K562 (cell line): ENCODE results near the gene SLC7A4. TPM values are rescaled to one million over a fixed set of nuclear protein-coding genes. Genes with fewer than 3 reads are reported as not detected.

ENCODE experiments used
- CTBP1 ChIP-seq: fragments of 450-650 bp; IDR thresholded peaks from 2 replicates; pipeline ENCODE4 v1.6.1; 2016; ENCODE audit warnings: borderline replicate concordance
- FOS ChIP-seq: IDR thresholded peaks from 3 replicates; pipeline ENCODE4 v1.6.1; 2011; ENCODE audit not compliant: insufficient read length; ENCODE audit errors: extremely low read depth
- FOSL1 ChIP-seq: fragments of 200-800 bp; sonication (Bioruptor generic); conservative IDR thresholded peaks from 2 replicates; pipeline ENCODE4 v1.6.1; 2016; ENCODE audit warnings: missing genetic modification characterization, missing compliant biosample characterization
- NR3C1 ChIP-seq: sonication (generic); formaldehyde crosslinking; IDR thresholded peaks from 2 replicates; pipeline ENCODE4 v1.8.1; 2022; ENCODE audit warnings: missing genetic modification reagents
- SPI1 ChIP-seq: IDR thresholded peaks from 2 replicates; pipeline ENCODE4 v1.6.1; 2011; ENCODE audit warnings: low read depth, low read length, control low read depth, borderline replicate concordance
- ZBTB7A ChIP-seq: IDR thresholded peaks from 2 replicates; pipeline ENCODE4 v1.6.1; 2011; ENCODE audit warnings: low read depth, mild to moderate bottlenecking, low read length, moderate library complexity, borderline replicate concordance; ENCODE audit not compliant: control insufficient read depth
- polyA plus RNA-seq, 8 experiments: library from polyadenylated mRNA; depleted of rRNA in 4 of 8; stranded (reverse) in 5 of 8; unstranded in 3 of 8; fragments of >200 nt; fragmentation: Nextera tagmentation in 2 of 8; fragmentation: Illumina TruSeq in 1 of 8; extraction: Ambion mirVana in 2 of 8; extraction: Trizol in 1 of 8; gene quantifications; 2 replicates each; pipeline versions ENCODE4 v1.2.1 to v1.2.3, GENCODE V29; 2011 to 2014; ENCODE audit warnings: inconsistent platforms in 1 of 8, missing spikeins in 1 of 8
- total RNA-seq, 7 experiments: library from RNA; depleted of rRNA in 6 of 7; stranded (reverse); fragments of >200 nt in 6 of 7; fragmentation: Illumina TruSeq in 2 of 7; extraction: Trizol in 2 of 7; gene quantifications; 2 replicates each; pipeline versions ENCODE4 v1.2.1 to v1.2.3, GENCODE V29; 2011 to 2021; ENCODE audit warnings: low replicate concordance in 1 of 7
- TF ChIP-seq, protein P1 (sequence below), 2 experiments: fragments of 450-650 bp; IDR thresholded peaks; 2 replicates each; pipeline ENCODE4 v1.6.1; 2016; ENCODE audit warnings: mild to moderate bottlenecking in 2 of 2, borderline replicate concordance in 1 of 2, low read depth in 1 of 2, moderate library complexity in 1 of 2
- TF ChIP-seq, protein P2 (sequence below): sonication (generic); formaldehyde crosslinking; IDR thresholded peaks from 2 replicates; pipeline ENCODE4 v1.8.0; 2022; ENCODE audit warnings: mild to moderate bottlenecking, missing genetic modification reagents
- TF ChIP-seq, protein P3 (sequence below), 2 experiments: fragments of 450-650 bp; conservative IDR thresholded peaks; 2 replicates each; pipeline ENCODE4 v1.6.1; 2017; ENCODE audit warnings: mild to moderate bottlenecking in 2 of 2, moderate library complexity in 2 of 2

Gene SLC7A4
- total and polyA plus RNA-seq, 9 of the 15 experiments (the other 6 are each of a cell fraction or from before 2014, with no cell fraction given), result not detected

- TF ChIP-seq, protein P1, sequence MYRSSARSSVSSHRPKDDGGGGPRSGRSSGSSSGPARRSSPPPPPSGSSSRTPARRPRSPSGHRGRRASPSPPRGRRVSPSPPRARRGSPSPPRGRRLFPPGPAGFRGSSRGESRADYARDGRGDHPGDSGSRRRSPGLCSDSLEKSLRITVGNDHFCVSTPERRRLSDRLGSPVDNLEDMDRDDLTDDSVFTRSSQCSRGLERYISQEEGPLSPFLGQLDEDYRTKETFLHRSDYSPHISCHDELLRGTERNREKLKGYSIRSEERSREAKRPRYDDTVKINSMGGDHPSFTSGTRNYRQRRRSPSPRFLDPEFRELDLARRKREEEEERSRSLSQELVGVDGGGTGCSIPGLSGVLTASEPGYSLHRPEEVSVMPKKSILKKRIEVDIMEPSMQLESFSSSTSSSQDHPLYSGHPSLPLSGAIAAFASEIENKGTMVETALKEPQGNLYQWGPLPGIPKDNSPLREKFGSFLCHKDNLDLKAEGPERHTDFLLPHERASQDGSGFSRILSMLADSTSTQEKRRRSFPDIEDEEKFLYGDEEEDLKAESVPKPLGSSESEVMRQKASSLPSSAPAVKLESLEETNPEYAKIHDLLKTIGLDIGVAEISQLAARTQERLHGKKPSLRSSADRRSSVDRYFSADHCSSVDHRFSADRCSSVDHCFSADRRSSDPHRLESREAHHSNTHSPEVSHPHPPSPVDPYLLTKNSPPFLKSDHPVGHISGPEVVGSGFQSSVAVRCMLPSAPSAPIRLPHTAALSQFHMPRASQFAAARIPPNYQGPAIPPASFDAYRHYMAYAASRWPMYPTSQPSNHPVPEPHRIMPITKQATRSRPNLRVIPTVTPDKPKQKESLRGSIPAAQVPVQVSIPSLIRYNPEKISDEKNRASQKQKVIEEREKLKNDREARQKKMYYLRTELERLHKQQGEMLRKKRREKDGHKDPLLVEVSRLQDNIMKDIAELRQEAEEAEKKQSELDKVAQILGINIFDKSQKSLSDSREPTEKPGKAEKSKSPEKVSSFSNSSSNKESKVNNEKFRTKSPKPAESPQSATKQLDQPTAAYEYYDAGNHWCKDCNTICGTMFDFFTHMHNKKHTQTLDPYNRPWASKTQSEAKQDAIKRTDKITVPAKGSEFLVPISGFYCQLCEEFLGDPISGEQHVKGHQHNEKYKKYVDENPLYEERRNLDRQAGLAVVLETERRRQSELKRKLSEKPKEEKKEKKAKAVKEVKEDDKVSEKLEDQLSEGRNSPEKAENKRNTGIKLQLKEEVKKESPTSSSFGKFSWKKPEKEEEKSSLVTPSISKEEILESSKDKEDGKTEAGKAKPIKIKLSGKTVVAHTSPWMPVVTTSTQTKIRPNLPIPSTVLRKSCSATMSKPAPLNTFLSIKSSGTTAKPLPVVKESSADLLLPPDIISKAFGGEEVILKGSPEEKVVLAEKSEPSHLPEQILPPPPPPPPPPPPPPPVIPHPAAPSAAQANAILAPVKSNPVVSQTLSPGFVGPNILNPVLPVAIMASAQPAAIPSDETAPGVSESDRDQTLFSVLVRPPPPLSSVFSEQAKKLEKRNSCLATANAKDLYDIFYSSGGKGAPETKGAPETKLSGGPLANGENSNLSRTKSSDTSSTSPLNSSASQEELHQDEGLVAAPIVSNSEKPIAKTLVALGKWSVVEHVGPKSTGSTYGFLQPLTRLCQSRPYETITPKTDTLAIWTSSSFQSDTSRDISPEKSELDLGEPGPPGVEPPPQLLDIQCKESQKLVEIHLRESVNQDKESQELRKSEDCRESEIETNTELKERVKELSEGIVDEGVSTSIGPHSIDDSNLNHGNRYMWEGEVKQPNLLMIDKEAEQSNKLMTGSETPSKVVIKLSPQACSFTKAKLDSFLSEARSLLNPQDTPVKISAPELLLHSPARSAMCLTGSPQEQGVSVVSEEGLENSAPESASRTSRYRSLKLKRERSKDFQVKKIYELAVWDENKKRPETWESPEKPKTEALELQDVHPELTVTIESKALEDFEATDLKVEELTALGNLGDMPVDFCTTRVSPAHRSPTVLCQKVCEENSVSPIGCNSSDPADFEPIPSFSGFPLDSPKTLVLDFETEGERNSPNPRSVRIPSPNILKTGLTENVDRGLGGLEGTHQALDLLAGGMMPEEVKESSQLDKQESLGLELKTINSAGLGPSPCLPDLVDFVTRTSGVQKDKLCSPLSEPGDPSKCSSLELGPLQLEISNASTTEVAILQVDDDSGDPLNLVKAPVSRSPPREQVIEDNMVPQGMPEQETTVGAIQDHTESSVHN (IDR thresholded peaks at IDR 0.05; ENCODE audit: borderline replicate concordance in 1 of 2, low read depth in 1 of 2), result peak in 1 of 2 experiments; percentile 64; a peak in 1 of 4 replicates
- peak; percentile 61 for TF ChIP-seq SPI1
- TF ChIP-seq CTBP1, result peak; percentile 27; the same call in 1 of the 2 replicates
- TF ChIP-seq, protein P2, sequence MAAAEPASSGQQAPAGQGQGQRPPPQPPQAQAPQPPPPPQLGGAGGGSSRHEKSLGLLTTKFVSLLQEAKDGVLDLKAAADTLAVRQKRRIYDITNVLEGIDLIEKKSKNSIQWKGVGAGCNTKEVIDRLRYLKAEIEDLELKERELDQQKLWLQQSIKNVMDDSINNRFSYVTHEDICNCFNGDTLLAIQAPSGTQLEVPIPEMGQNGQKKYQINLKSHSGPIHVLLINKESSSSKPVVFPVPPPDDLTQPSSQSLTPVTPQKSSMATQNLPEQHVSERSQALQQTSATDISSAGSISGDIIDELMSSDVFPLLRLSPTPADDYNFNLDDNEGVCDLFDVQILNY (CRISPR knock-in tag), result 0 out of 2 replicates have a peak, but pooled peaks have one; percentile 10
- TF ChIP-seq, protein P3, sequence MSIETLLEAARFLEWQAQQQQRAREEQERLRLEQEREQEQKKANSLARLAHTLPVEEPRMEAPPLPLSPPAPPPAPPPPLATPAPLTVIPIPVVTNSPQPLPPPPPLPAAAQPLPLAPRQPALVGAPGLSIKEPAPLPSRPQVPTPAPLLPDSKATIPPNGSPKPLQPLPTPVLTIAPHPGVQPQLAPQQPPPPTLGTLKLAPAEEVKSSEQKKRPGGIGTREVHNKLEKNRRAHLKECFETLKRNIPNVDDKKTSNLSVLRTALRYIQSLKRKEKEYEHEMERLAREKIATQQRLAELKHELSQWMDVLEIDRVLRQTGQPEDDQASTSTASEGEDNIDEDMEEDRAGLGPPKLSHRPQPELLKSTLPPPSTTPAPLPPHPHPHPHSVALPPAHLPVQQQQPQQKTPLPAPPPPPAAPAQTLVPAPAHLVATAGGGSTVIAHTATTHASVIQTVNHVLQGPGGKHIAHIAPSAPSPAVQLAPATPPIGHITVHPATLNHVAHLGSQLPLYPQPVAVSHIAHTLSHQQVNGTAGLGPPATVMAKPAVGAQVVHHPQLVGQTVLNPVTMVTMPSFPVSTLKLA (conservative IDR thresholded peaks at IDR 0.05), result no peak
- TF ChIP-seq ZBTB7A, result no peak
- no peak for TF ChIP-seq FOS
- no peak for TF ChIP-seq NR3C1 (CRISPR knock-in tag)
- peak; percentile 81 for TF ChIP-seq FOSL1
Observed at GRCh38 chr22:21074102-21074715, 41.8 kb upstream of the SLC7A4 start (continued).
